GM10266 (cell line): ENCODE measurements around the gene PTGDR2.

Source experiments
- DNase-seq: peaks from one replicate; pipeline ENCODE4 v3.0.0; 2012; ENCODE audit errors: extremely low spot score
- TF ChIP-seq, protein P1 (sequence below): IDR thresholded peaks from 2 replicates; pipeline ENCODE4 v1.5.1; 2012; ENCODE audit warnings: mild to moderate bottlenecking, low read depth; ENCODE audit not compliant: control insufficient read depth, insufficient read depth; ENCODE audit errors: missing control alignments

PTGDR2 gene

GRCh38 chr11:60873533-60873932 is 17.8 kb upstream of the PTGDR2 start:
- TF ChIP-seq, protein P1, sequence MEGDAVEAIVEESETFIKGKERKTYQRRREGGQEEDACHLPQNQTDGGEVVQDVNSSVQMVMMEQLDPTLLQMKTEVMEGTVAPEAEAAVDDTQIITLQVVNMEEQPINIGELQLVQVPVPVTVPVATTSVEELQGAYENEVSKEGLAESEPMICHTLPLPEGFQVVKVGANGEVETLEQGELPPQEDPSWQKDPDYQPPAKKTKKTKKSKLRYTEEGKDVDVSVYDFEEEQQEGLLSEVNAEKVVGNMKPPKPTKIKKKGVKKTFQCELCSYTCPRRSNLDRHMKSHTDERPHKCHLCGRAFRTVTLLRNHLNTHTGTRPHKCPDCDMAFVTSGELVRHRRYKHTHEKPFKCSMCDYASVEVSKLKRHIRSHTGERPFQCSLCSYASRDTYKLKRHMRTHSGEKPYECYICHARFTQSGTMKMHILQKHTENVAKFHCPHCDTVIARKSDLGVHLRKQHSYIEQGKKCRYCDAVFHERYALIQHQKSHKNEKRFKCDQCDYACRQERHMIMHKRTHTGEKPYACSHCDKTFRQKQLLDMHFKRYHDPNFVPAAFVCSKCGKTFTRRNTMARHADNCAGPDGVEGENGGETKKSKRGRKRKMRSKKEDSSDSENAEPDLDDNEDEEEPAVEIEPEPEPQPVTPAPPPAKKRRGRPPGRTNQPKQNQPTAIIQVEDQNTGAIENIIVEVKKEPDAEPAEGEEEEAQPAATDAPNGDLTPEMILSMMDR: no peak

GRCh38 chr11:60872961-60873524 is 17.3 kb upstream of the PTGDR2 start:
- TF ChIP-seq, protein P1: no peak
- no peak for DNase-seq

More at GRCh38 chr11:60873533-60873932, 17.8 kb upstream of the PTGDR2 start:
- no peak for DNase-seq

GRCh38 chr11:60872124-60872960 is 16.6 kb upstream of the PTGDR2 start:
- TF ChIP-seq, protein P1: no peak
- no peak for DNase-seq

DNA sequence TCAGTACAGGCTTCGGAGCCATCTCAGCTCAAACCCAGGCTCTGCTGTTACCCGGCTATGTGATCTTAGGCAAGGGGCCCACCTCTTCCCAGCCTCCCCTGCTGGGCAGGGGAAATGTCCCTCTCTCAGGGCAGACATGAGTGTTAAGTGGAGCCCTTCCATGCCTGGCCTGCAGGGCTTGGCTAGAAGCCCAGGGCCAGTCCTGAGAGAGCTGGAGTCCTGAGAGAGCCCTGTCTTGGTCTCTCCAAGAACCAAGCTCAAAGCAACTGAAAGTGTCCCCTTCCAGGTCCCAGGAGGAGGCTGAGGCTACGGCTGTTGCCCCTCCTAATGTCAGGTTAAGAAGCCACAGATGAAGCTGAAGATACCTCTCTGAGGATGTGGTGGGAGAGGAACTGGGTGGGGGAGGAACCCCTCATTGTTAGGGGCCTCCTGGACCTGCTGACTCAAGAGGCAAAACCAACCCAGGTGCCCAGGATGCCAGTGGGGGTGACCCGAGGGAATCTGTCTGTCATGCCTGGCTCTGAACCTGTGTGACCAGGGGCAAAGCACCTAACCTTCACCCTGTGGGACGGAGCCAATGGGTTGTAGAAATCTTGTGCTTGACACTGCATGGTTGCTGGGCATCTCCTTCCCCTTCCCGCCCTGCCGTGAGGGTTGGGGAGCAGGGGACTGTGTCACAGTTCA is 15.8 kb upstream of the PTGDR2 start:
- TF ChIP-seq, protein P1: no peak
- no peak for DNase-seq

- TF ChIP-seq, protein P1: no peak
- DNase-seq: no peak
Observed at GRCh38 chr11:60870733-60871377, 15.1 kb upstream of the PTGDR2 start.

GRCh38 chr11:60870276-60870675 is 14.5 kb upstream of the PTGDR2 start:
- no peak for DNase-seq

More at GRCh38 chr11:60870276-60870675, 14.5 kb upstream of the PTGDR2 start:
- TF ChIP-seq, protein P1: no peak
